GM13977 (cell line): Measurements from ENCODE around the gene FOXN1.

Experiments
- DNase-seq: peaks from one replicate; pipeline ENCODE4 v3.0.0; 2012; ENCODE audit warnings: low spot score
- in situ Hi-C: fragments of 300-500 bp; cut with MboI; formaldehyde crosslinking; loops from one replicate; pipeline ENCODE4 v1.12.0; 2022; ENCODE audit warnings: low sequenced_read_pairs, low pct_unique_long_range_greater_than_20kb, mixed read lengths, inconsistent platforms; ENCODE audit not compliant: unreplicated experiment
- TF ChIP-seq, protein P1 (sequence below): IDR thresholded peaks from 2 replicates; pipeline ENCODE4 v1.5.1; 2012; ENCODE audit warnings: mild to moderate bottlenecking, control low read depth; ENCODE audit not compliant: insufficient read depth; ENCODE audit errors: extremely low read depth, missing control alignments

Gene FOXN1

DNA sequence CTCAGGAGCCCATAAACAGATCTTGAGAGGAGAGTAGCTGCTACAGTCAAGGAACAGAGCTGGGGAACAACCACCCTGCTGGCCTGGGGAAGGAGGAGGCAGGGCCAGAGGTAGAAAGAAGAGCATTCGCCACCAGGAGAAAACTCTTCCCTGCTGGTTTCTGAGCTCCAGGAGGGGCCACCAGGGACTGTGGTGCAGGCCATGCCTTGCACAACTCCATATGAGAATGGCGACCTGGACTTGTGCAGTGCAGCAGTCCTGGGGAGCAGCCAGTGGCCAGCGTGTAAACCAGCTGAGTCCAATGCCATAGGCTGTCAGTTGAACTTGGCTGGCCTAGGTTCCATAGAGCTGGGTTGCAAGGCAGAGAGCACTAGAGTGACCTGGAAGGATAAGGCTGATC is 21.1 kb upstream of the FOXN1 start:
- DNase-seq: no peak
- TF ChIP-seq, protein P1, sequence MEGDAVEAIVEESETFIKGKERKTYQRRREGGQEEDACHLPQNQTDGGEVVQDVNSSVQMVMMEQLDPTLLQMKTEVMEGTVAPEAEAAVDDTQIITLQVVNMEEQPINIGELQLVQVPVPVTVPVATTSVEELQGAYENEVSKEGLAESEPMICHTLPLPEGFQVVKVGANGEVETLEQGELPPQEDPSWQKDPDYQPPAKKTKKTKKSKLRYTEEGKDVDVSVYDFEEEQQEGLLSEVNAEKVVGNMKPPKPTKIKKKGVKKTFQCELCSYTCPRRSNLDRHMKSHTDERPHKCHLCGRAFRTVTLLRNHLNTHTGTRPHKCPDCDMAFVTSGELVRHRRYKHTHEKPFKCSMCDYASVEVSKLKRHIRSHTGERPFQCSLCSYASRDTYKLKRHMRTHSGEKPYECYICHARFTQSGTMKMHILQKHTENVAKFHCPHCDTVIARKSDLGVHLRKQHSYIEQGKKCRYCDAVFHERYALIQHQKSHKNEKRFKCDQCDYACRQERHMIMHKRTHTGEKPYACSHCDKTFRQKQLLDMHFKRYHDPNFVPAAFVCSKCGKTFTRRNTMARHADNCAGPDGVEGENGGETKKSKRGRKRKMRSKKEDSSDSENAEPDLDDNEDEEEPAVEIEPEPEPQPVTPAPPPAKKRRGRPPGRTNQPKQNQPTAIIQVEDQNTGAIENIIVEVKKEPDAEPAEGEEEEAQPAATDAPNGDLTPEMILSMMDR: no peak
- in situ Hi-C loops: no loop called here

DNA sequence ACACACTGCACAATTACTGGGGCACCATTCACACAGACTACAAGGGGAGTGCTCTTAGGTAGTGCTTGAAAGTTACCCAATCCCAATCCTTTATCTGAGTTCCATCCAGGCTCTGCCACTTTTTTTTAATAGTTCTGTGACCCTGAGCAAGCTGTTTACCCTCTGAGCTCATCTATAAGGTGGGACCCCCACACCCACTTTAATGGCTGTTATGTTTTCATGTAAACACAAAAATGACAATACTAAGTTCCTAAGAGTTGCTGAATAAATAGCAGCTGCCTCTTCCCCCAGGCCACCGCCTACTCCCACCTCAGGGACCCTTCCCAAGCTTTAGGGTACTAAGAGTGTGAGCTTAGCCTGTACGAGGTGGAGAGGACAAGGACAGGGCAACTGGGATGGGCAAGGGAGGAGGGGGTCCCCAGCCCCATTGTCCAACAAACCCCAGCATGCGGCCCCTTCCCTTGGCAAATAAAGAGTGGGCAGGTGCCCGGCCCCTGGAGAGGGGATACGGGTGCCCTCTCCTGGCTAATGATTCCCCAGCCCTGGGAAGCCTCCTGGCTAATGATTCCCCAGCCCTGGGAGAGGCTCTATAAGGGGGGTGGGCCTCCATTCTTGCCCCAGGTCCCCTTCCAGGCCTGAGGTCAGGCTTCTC is 18.1 kb upstream of the FOXN1 start:
- DNase-seq: no peak
- TF ChIP-seq, protein P1: no peak
- in situ Hi-C loops: no loop called here

DNA sequence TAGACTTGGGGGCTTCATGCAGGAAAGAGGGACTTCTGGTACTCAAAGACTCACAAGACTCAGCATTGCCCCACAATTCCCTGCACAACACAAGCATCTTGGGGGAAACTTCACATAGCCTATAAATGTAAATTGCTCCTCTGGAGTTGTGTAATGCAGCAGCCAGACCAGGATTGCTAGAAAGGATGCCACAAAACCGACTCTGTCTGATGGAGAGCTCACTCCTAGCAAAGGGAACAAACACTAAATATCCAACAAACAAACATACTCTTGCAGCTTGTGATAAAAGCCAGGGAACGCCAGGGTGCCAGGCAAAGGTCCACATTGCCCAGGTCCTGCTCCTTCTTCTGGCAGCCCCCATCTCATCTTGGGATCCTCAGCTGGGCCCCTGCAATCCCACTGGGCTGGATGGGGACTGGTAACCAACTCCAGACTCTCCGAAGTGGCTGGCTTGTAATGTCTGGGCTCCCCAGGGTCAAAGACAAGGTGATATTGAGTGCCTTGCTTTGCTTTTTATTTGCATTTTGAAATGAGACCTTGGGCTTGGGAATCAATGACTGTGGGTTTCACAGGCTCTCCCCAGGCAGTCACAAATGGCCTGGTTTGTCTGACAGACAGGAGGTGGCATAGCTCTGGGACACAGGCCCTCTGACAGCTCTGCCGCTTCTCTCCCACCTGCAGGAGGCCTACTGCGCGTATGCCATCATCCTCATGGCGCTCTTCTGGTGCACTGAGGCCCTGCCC is 17.4 kb upstream of the FOXN1 start:
- DNase-seq: no peak
- TF ChIP-seq, protein P1: no peak
- in situ Hi-C loops: no loop called here

DNA sequence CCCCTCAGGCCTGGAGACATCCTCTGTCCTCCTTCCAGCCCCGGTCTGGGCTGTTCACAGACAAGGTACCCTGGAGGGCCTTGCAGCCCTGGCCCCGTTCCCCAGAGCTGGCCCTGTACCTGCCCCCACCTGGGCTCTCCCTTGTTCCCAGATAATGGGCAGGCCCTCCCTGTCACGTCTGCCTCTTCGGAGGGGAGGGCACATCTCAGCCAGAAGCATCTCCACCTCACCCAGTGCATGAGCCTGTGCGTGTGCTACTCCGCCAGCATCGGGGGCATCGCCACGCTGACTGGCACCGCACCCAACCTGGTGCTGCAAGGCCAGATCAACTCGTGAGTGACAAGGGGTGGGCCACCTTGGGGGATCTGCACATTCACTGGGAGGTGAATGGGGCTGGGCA is 14.9 kb upstream of the FOXN1 start:
- TF ChIP-seq, protein P1: no peak
- in situ Hi-C loops: no loop called here
- DNase-seq: no peak

DNA sequence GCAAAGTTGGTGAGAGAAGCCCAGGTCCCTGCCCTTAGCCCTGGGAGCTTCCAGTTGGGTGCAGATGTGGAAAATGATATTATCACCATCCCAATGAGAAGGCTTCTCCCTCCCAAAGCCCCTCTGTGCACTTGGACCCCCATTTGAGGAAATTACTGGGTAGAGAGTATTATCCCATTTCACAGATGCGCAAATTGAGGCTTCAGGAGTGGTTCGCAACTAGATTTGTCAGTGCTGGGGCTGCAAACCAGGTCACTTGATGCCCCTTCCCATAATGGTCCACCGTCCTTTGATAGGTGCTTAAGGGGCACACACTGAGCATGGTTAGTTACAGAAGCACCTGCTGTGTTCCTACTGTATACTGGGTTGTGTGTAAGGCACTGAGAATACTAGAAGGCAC is 14.3 kb upstream of the FOXN1 start:
- TF ChIP-seq, protein P1: no peak
- DNase-seq: no peak
- in situ Hi-C loops: no loop called here

DNA sequence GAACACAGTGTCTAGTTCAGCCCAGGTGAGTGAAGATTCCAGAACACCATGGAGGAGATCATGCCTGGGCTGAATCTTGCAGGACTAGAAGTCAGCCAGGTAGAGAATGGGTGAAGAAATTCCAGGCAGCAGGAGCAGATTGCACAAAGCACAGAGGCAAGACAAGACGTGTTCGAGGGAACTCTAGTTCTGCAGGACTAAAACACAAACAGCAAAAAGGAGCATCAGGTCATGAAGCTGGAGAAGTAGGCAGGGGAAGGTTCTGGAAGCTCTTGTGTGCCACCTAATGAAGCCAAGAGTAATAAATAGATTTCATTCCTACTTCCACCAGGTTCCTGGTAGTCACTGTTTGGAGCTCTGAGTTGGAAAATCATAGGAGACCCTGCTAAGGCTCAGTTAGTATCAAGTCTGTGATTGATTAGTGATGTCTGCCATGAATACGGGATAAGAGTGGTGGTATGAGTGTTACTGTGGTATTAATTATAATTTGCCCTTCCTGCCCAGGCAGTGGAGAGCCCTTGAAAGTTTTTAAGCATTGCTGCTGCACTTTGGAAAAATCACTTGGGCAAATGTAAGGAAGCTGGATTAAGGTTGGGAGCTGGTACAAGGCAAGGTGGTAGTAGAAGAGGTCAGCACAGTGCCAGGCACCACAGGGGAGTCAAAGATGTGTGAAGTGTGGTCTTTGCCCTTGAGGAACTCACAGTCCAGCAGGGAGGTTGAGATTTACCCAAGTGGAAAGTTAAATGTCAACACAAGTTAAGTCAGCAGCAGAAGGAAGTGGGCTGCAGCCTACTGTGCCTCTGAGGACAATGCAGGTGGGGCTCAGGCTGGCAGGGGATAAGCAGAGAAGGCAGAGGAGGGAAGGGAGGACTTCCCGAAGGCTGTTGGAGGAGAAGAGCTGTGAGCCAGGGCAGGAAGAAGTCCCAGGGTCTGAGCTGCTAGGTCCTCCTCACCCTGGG is 13.5 kb upstream of the FOXN1 start:
- DNase-seq: no peak
- in situ Hi-C loops: no loop called here
- TF ChIP-seq, protein P1: no peak
